Middle frontal gyrus (tissue), 1 donor: ENCODE data around the gene PDE4DIP.
"Not testable (repeated sequence)": the region's sequence is repeated elsewhere in the genome, so short reads cannot be mapped to it uniquely, and the experiment has no call there.

Source experiments
- DNase-seq: peaks from one replicate; pipeline ENCODE4 v3.0.0-alpha.2; 2015; ENCODE audit warnings: low spot score; ENCODE audit errors: extremely low spot score

Gene PDE4DIP

DNA sequence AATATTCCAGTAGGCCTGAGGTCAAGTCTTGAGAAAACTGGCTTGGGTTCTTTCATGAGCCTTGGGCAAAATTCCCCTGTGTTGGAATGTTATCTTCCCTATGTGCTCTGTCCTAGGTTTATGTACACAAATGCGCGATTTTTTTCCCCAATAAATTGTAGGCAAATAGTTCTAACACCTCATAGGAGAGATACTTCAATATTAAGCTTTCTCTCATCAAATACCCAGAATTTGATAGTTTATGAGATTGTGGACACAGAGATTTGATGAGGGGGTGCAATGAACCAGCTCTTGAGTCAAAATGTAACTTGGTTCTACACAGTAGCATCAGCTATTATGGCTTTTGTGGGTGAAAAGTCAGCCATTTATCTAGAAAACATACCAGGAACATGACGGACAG is 220.4 kb downstream of the PDE4DIP start:
- not testable (repeated sequence) for DNase-seq

DNA sequence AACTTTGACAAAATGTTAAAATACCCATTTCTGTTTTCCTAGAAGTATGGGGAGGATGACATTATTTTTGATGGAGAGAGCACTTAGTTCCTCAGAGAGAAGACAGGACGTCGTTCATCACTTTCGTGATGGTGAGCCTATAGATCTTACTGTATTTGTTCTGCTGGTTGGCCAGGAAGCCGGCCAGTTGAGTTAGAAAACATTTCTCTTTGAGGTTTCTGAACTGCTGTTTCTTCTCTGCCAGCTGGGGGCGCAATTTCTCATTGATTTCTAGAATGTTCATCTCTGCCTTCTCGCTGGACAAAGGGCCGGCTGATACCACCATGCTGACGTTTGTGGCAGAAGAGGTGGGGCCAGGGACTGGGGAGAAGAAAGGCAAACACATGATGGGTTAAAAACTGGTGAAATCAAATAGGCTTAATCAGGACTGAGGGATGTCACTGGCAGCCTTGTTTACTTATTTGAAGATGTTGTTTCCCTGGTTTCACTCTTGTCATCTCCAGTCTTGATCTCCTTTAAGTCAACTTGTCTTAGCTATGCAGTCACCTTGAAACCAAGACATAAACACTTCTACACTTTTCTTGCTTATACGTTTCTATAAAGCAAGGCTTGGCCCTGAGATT is 231.4 kb downstream of the PDE4DIP start:
- not testable (repeated sequence) for DNase-seq
